HEK293 (cell line): ENCODE results near the gene VAV2.

Experiments used
- CTCF ChIA-PET: fragments of 350-600 bp; formaldehyde crosslinking; extraction: SDS; loops from one replicate; lab custom pipeline; 2021; ENCODE audit warnings: antibody characterized with exemption; lab: Yijun Ruan, JAX
- POLR2A ChIA-PET: fragments of 300-600 bp; formaldehyde crosslinking; extraction: SDS; loops from one replicate; lab custom pipeline; 2020; ENCODE audit warnings: antibody characterized with exemption, inconsistent platforms; lab: Yijun Ruan, JAX
- H3K27ac ChIP-seq: fragments of 200-500 bp; sonication (Bioruptor generic); 2 replicates; pipeline ENCODE4 v1.5.1; 2014; ENCODE audit warnings: low read depth, low read length, control low read depth, inconsistent platforms; ENCODE audit errors: extremely low read depth
- H3K36me3 ChIP-seq, 2 experiments: fragments of 200-500 bp in 1 of 2; sonication (Bioruptor generic) in 1 of 2; 1 replicate in 1 of 2; 2 replicates in 1 of 2; pipeline ENCODE4 v1.5.1; 2014 to 2017; ENCODE audit warnings: inconsistent platforms in 2 of 2, low read length in 2 of 2; ENCODE audit not compliant: control insufficient read depth in 2 of 2, insufficient read depth in 1 of 2
- H3K4me1 ChIP-seq: fragments of 200-500 bp; sonication (Bioruptor generic); 2 replicates; pipeline ENCODE4 v1.5.1; 2014; ENCODE audit warnings: mild to moderate bottlenecking, low read length, inconsistent platforms; ENCODE audit not compliant: control insufficient read depth, insufficient read depth
- H3K4me3 ChIP-seq: 2 replicates; pipeline ENCODE4 v1.5.1; 2011; ENCODE audit warnings: low read depth, mild to moderate bottlenecking, control low read depth, low read length, moderate library complexity
- H3K9me3 ChIP-seq: fragments of 200-500 bp; sonication (Bioruptor generic); 2 replicates; pipeline ENCODE4 v1.5.1; 2014; ENCODE audit warnings: low read depth, low read length, inconsistent platforms; ENCODE audit not compliant: control insufficient read depth, insufficient read depth
- BCL11B ChIP-seq: fragments of 450-650 bp; formaldehyde crosslinking; IDR thresholded peaks from 2 replicates; pipeline ENCODE4 v1.5.1; 2016; ENCODE audit warnings: low read depth, missing biosample characterization, missing genetic modification characterization
- BCL6B ChIP-seq: fragments of 450-650 bp; formaldehyde crosslinking; IDR thresholded peaks from 2 replicates; pipeline ENCODE4 v1.5.1; 2017; ENCODE audit warnings: missing biosample characterization, missing genetic modification characterization
- KLF9 ChIP-seq: fragments of 450-650 bp; formaldehyde crosslinking; IDR thresholded peaks from 2 replicates; pipeline ENCODE4 v1.5.1; 2016; ENCODE audit warnings: missing biosample characterization, missing genetic modification characterization, low read depth
- MYNN ChIP-seq: fragments of 450-650 bp; formaldehyde crosslinking; IDR thresholded peaks from 2 replicates; pipeline ENCODE4 v1.5.1; 2016; ENCODE audit warnings: missing biosample characterization, missing genetic modification characterization, borderline replicate concordance
- PRDM2 ChIP-seq: fragments of 450-650 bp; formaldehyde crosslinking; IDR thresholded peaks from 2 replicates; pipeline ENCODE4 v1.5.1; 2016; ENCODE audit warnings: missing biosample characterization, missing genetic modification characterization, borderline replicate concordance
- TSHZ1 ChIP-seq: fragments of 450-650 bp; formaldehyde crosslinking; IDR thresholded peaks from 2 replicates; pipeline ENCODE4 v1.5.1; 2016; ENCODE audit warnings: missing biosample characterization, missing genetic modification characterization, borderline replicate concordance
- ZBTB20 ChIP-seq: fragments of 450-650 bp; formaldehyde crosslinking; IDR thresholded peaks from 2 replicates; pipeline ENCODE4 v1.5.1; 2016; ENCODE audit warnings: missing biosample characterization, missing genetic modification characterization
- ZNF121 ChIP-seq: fragments of 450-650 bp; formaldehyde crosslinking; IDR thresholded peaks from 2 replicates; pipeline ENCODE4 v1.5.1; 2016; ENCODE audit warnings: missing biosample characterization, missing genetic modification characterization
- ZNF140 ChIP-seq: fragments of 450-650 bp; formaldehyde crosslinking; IDR thresholded peaks from 2 replicates; pipeline ENCODE4 v1.5.1; 2016; ENCODE audit warnings: missing biosample characterization, missing genetic modification characterization
- ZNF2 ChIP-seq: fragments of 450-650 bp; formaldehyde crosslinking; IDR thresholded peaks from 2 replicates; pipeline ENCODE4 v1.5.1; 2016; ENCODE audit warnings: missing biosample characterization, missing genetic modification characterization
- ZNF23 ChIP-seq: fragments of 450-650 bp; formaldehyde crosslinking; IDR thresholded peaks from 2 replicates; pipeline ENCODE4 v1.5.1; 2016; ENCODE audit warnings: missing biosample characterization, missing genetic modification characterization, borderline replicate concordance
- ZNF426 ChIP-seq: fragments of 450-650 bp; formaldehyde crosslinking; IDR thresholded peaks from 2 replicates; pipeline ENCODE4 v1.5.1; 2017; ENCODE audit warnings: missing biosample characterization, missing genetic modification characterization, mild to moderate bottlenecking, inconsistent platforms, moderate library complexity
- ZNF514 ChIP-seq: fragments of 450-650 bp; formaldehyde crosslinking; IDR thresholded peaks from 2 replicates; pipeline ENCODE4 v1.5.1; 2016; ENCODE audit warnings: missing biosample characterization, missing genetic modification characterization
- ZNF521 ChIP-seq: fragments of 450-650 bp; formaldehyde crosslinking; IDR thresholded peaks from 2 replicates; pipeline ENCODE4 v1.5.1; 2017; ENCODE audit warnings: missing biosample characterization, mild to moderate bottlenecking, missing genetic modification characterization
- ZNF585B ChIP-seq: fragments of 450-650 bp; formaldehyde crosslinking; IDR thresholded peaks from 2 replicates; pipeline ENCODE4 v1.5.1; 2016; ENCODE audit warnings: missing biosample characterization, missing genetic modification characterization
- ZNF600 ChIP-seq: fragments of 450-650 bp; formaldehyde crosslinking; IDR thresholded peaks from 2 replicates; pipeline ENCODE4 v1.5.1; 2016; ENCODE audit warnings: missing biosample characterization, missing genetic modification characterization
- ZNF658 ChIP-seq: fragments of 450-650 bp; formaldehyde crosslinking; IDR thresholded peaks from 2 replicates; pipeline ENCODE4; 2016; ENCODE audit warnings: missing biosample characterization, missing genetic modification characterization
- ZNF670 ChIP-seq: fragments of 450-650 bp; formaldehyde crosslinking; IDR thresholded peaks from 2 replicates; pipeline ENCODE4 v1.5.1; 2016; ENCODE audit warnings: missing biosample characterization, missing genetic modification characterization, low read depth
- ZNF707 ChIP-seq: fragments of 450-650 bp; formaldehyde crosslinking; IDR thresholded peaks from 2 replicates; pipeline ENCODE4 v1.5.1; 2016; ENCODE audit warnings: missing biosample characterization, missing genetic modification characterization
- ZNF785 ChIP-seq: fragments of 450-650 bp; formaldehyde crosslinking; IDR thresholded peaks from 2 replicates; pipeline ENCODE4 v1.5.1; 2016; ENCODE audit warnings: missing biosample characterization, missing genetic modification characterization

Gene VAV2

GRCh38 chr9:133943036-133943780 is 48.9 kb downstream of the VAV2 start:
- Histone ChIP-seq H3K36me3 (no peaks in the 10 kb centered on the region), H3K4me1 (no peaks in the 10 kb centered on the region), H3K4me3 (no peak overlapping the region), H3K27ac (no peak overlapping the region), H3K9me3 (no peaks in the 10 kb centered on the region)
- CTCF ChIA-PET = no interaction called here
- TF ChIP-seq ZNF585B = no peak
- no peak for TF ChIP-seq ZNF785 (tag by site-specific recombination)
- POLR2A ChIA-PET = no interaction called here

GRCh38 chr9:133942206-133942975 is 49.7 kb downstream of the VAV2 start:
- H3K9me3 ChIP-seq = no peaks in the 10 kb centered on the region
- H3K4me3 ChIP-seq = no peak overlapping the region
- H3K27ac ChIP-seq = no peak overlapping the region
- ChIA-PET CTCF (no interaction called here), POLR2A (no interaction called here)
- H3K4me1 ChIP-seq = no peaks in the 10 kb centered on the region
- H3K36me3 ChIP-seq = peaks cover 0 to 2% of the 10 kb centered on the region in 2 experiments; a peak in 1 of 3 replicates
- TF ChIP-seq KLF9 (no peak), ZNF140 (tag by site-specific recombination) (no peak), BCL6B (tag by site-specific recombination) (no peak), ZNF514 (tag by site-specific recombination) (no peak), PRDM2 (no peak), BCL11B (no peak), ZNF707 (tag by site-specific recombination) (no peak)
- TF ChIP-seq, all 188 proteins: peak for 0

DNA sequence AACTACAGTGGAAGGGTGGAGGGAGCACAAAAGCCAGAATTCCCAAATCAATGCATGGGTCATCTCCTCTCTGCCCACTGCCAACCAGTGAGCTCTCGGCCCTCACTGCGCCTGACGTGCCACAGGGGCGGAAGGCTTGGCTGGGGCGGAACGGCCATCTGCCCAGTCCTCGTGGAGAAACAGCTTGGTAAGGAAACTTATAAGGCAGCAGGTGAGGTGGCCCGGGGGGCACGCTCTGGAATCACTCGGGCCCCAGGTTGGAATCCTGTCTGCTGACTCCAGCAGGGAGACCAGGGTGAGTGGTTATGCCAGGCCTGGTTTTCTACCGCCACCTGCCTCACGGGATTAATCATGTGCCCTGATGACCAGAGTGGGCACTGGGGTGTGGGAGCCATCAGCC is 52.3 kb downstream of the VAV2 start:
- ChIA-PET POLR2A (no interaction called here), CTCF (interaction anchor here (1.0 kb wide), 1 partner anchor 12 kb away, joined by 3 read pairs; no protein-coding TSS in a partner anchor)
- Histone ChIP-seq H3K36me3 (peaks cover 0 to 7% of the 10 kb centered on the region in 2 experiments; a peak in 2 of 3 replicates), H3K4me1 (no peaks in the 10 kb centered on the region), H3K4me3 (no peak overlapping the region), H3K27ac (no peak overlapping the region), H3K9me3 (no peaks in the 10 kb centered on the region)
- TF ChIP-seq TSHZ1 (tag by site-specific recombination) (no peak), ZBTB20 (tag by site-specific recombination) (no peak), ZNF23 (no peak), ZNF521 (no peak), ZNF670 (tag by site-specific recombination) (no peak), ZNF426 (tag by site-specific recombination) (no peak), ZNF600 (no peak), ZNF2 (tag by site-specific recombination) (no peak), MYNN (no peak), ZNF658 (tag by site-specific recombination) (no peak), ZNF121 (tag by site-specific recombination) (no peak)
